Keratinocyte (primary cell): ENCODE data around the gene SRGN. TPM values are rescaled to one million over a fixed set of nuclear protein-coding genes. Genes with fewer than 3 reads are reported as not detected.

ENCODE experiments used
- DNase-seq: peaks from one replicate; pipeline ENCODE4 v3.0.0-alpha.2; 2011; ENCODE audit warnings: low read depth, missing footprints, low spot score
- FAIRE-seq: peaks from 2 replicates; lab custom pipeline; 2011; peaks lifted over from hg19 to GRCh38; lab: Jason Lieb, UNC
- H2AFZ ChIP-seq: 2 replicates; pipeline ENCODE4 v1.6.0; 2012; ENCODE audit warnings: low read length, control low read depth, inconsistent platforms; ENCODE audit not compliant: control insufficient read depth
- H3K27ac ChIP-seq: 2 replicates; pipeline ENCODE4 v1.5.1; 2011; ENCODE audit warnings: low read length; ENCODE audit not compliant: control insufficient read depth, insufficient read depth
- H3K27me3 ChIP-seq: 3 replicates; pipeline ENCODE4 v1.6.0; 2011; ENCODE audit warnings: low read length; ENCODE audit not compliant: control insufficient read depth, insufficient read depth; ENCODE audit errors: extremely low read depth
- H3K36me3 ChIP-seq, 2 experiments: 2 replicates in 1 of 2; 3 replicates in 1 of 2; pipeline ENCODE4 v1.5.1; 2011; ENCODE audit warnings: low read length in 2 of 2, mild to moderate bottlenecking in 1 of 2; ENCODE audit not compliant: control insufficient read depth in 2 of 2, insufficient read depth in 2 of 2; ENCODE audit errors: extremely low read depth in 1 of 2
- H3K4me1 ChIP-seq: 3 replicates; pipeline ENCODE4 v1.5.1; 2011; ENCODE audit warnings: low read length; ENCODE audit not compliant: control insufficient read depth, insufficient read depth; ENCODE audit errors: extremely low read depth
- H3K4me2 ChIP-seq: 3 replicates; pipeline ENCODE4 v1.6.0; 2011; ENCODE audit warnings: low read depth, low read length; ENCODE audit not compliant: control insufficient read depth, insufficient read depth; ENCODE audit errors: extremely low read depth
- H3K4me3 ChIP-seq, 3 experiments: fragments of 200-600 bp in 1 of 3; sonication (generic) in 1 of 3; 2 replicates in 2 of 3; 3 replicates in 1 of 3; pipeline ENCODE4 v1.5.1; 2011 to 2016; ENCODE audit warnings: low read length in 3 of 3, mild to moderate bottlenecking in 3 of 3, control low read depth in 2 of 3, inconsistent platforms in 1 of 3, low read depth in 1 of 3, mixed read lengths in 1 of 3, mixed run types in 1 of 3, moderate library complexity in 1 of 3; ENCODE audit not compliant: control insufficient read depth in 2 of 3, insufficient read depth in 2 of 3; ENCODE audit errors: extremely low read depth in 1 of 3
- H3K79me2 ChIP-seq: 2 replicates; pipeline ENCODE4 v1.6.0; 2012; ENCODE audit warnings: low read length; ENCODE audit not compliant: control insufficient read depth, insufficient read depth
- H3K9ac ChIP-seq: 3 replicates; pipeline ENCODE4 v1.6.0; 2011; ENCODE audit warnings: low read length; ENCODE audit not compliant: control insufficient read depth, insufficient read depth; ENCODE audit errors: extremely low read depth
- H3K9me1 ChIP-seq: 3 replicates; pipeline ENCODE4 v1.6.0; 2011; ENCODE audit warnings: low read length; ENCODE audit not compliant: control insufficient read depth, insufficient read depth; ENCODE audit errors: extremely low read depth
- H3K9me3 ChIP-seq: 2 replicates; pipeline ENCODE4 v1.5.1; 2012; ENCODE audit warnings: low read depth, low read length; ENCODE audit not compliant: control insufficient read depth
- H4K20me1 ChIP-seq: 3 replicates; pipeline ENCODE4 v1.6.0; 2011; ENCODE audit warnings: low read length; ENCODE audit not compliant: control insufficient read depth, insufficient read depth; ENCODE audit errors: extremely low read depth
- EZH2 ChIP-seq: IDR thresholded peaks from one replicate; pipeline ENCODE4 v1.6.1; 2012; ENCODE audit warnings: inconsistent platforms, mild to moderate bottlenecking, low read length, moderate library complexity
- dilution Hi-C: fragments of 300-500 bp; cut with MboI; formaldehyde crosslinking; loops from one replicate; pipeline ENCODE4 v1.7.0; 2020; ENCODE audit warnings: low sequenced_read_pairs; ENCODE audit not compliant: extremely low pct_ligation_motif_present
- polyA plus RNA-seq, 5 experiments: library from polyadenylated mRNA; depleted of rRNA in 3 of 5; stranded (reverse) in 3 of 5; stranded (forward) in 1 of 5; unstranded in 1 of 5; fragments of >200 nt; gene quantifications; 1 replicate in 1 of 5; 2 replicates in 3 of 5; 3 replicates in 1 of 5; pipeline versions ENCODE4 v1.2.1 to v1.2.3, GENCODE V29; 2011 to 2012; ENCODE audit warnings: missing spikeins in 2 of 5, low read depth in 1 of 5, low replicate concordance in 1 of 5
- TF ChIP-seq, protein P1 (sequence below), 3 experiments: IDR thresholded peaks in 1 of 3; conservative IDR thresholded peaks in 1 of 3; optimal IDR thresholded peaks in 1 of 3; 2 replicates in 2 of 3; 3 replicates in 1 of 3; pipeline versions ENCODE3 to v1.5.1; 2011; ENCODE audit warnings: low read length in 3 of 3, mild to moderate bottlenecking in 3 of 3, moderate library complexity in 2 of 3, control low read depth in 1 of 3, inconsistent platforms in 1 of 3; ENCODE audit not compliant: insufficient read depth in 2 of 3; ENCODE audit errors: extremely low read depth in 1 of 3

The SRGN gene
- polyA plus RNA-seq, 1 donor (not counting 4 experiments of a cell fraction or from before 2014, with no cell fraction given): 2.1 TPM

DNA sequence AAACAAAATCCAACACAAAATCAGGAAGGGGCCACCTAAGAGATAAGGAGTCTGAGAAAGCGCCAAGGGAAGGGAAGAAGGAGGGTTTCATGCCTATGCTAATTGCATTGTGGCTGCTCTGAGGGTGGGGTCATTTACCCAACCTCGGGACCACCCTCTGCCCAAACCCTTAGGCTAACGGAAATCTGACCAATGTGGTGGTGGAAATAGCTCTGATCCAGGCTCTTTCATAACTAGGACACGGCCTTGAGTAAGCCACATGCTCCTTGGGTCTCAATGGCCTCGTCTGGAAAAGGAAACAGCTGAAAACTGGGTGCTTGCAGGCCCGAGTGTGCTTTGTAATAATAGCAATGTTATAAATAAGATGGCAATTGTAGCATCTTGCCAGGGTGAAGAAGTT is 14.9 kb upstream of the SRGN start:
- H3K4me1 ChIP-seq: no peaks in the 10 kb centered on the region
- H3K9me1 ChIP-seq: no peaks in the 10 kb centered on the region
- no peak overlapping the region for H2AFZ ChIP-seq
- no peaks in the 10 kb centered on the region for H3K79me2 ChIP-seq
- H3K4me2 ChIP-seq: no peak overlapping the region
- H3K9me3 ChIP-seq: no peaks in the 10 kb centered on the region
- FAIRE-seq (no peak), DNase-seq (no peak)
- no peak for TF ChIP-seq EZH2
- TF ChIP-seq, protein P1, sequence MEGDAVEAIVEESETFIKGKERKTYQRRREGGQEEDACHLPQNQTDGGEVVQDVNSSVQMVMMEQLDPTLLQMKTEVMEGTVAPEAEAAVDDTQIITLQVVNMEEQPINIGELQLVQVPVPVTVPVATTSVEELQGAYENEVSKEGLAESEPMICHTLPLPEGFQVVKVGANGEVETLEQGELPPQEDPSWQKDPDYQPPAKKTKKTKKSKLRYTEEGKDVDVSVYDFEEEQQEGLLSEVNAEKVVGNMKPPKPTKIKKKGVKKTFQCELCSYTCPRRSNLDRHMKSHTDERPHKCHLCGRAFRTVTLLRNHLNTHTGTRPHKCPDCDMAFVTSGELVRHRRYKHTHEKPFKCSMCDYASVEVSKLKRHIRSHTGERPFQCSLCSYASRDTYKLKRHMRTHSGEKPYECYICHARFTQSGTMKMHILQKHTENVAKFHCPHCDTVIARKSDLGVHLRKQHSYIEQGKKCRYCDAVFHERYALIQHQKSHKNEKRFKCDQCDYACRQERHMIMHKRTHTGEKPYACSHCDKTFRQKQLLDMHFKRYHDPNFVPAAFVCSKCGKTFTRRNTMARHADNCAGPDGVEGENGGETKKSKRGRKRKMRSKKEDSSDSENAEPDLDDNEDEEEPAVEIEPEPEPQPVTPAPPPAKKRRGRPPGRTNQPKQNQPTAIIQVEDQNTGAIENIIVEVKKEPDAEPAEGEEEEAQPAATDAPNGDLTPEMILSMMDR (optimal IDR thresholded peaks at IDR 0.05 in 1 of 3, IDR thresholded peaks at IDR 0.05 in 1 of 3, conservative IDR thresholded peaks at IDR 0.05 in 1 of 3; ENCODE audit: extremely low read depth in 1 of 3, insufficient read depth in 2 of 3, low read length in 3 of 3): no peak
- dilution Hi-C loops: no loop called here
- no peaks in the 10 kb centered on the region for H4K20me1 ChIP-seq
- H3K9ac ChIP-seq: no peak overlapping the region
- no peaks in the 10 kb centered on the region for H3K36me3 ChIP-seq
- H3K27ac ChIP-seq: no peak overlapping the region
- no peak overlapping the region for H3K4me3 ChIP-seq
- H3K27me3 ChIP-seq: no peaks in the 10 kb centered on the region

GRCh38 chr10:69073736-69074364 is 14.1 kb upstream of the SRGN start:
- H3K4me1 ChIP-seq: no peaks in the 10 kb centered on the region
- H3K4me3 ChIP-seq: no peak overlapping the region
- no peak overlapping the region for H2AFZ ChIP-seq
- dilution Hi-C loops: no loop called here
- no peak for DNase-seq
- H3K4me2 ChIP-seq: no peak overlapping the region
- no peaks in the 10 kb centered on the region for H3K9me1 ChIP-seq
- H3K27me3 ChIP-seq: no peaks in the 10 kb centered on the region
- H3K79me2 ChIP-seq: no peaks in the 10 kb centered on the region
- no peaks in the 10 kb centered on the region for H3K9me3 ChIP-seq
- H3K9ac ChIP-seq: no peak overlapping the region
- no peak for TF ChIP-seq EZH2
- TF ChIP-seq, protein P1 (optimal IDR thresholded peaks at IDR 0.05 in 1 of 3, IDR thresholded peaks at IDR 0.05 in 1 of 3, conservative IDR thresholded peaks at IDR 0.05 in 1 of 3; ENCODE audit: extremely low read depth in 1 of 3, insufficient read depth in 2 of 3, low read length in 3 of 3): no peak
- no peaks in the 10 kb centered on the region for H4K20me1 ChIP-seq
- no peaks in the 10 kb centered on the region for H3K36me3 ChIP-seq
- no peak overlapping the region for H3K27ac ChIP-seq
- FAIRE-seq: no peak
